CD4-positive, alpha-beta T cell treated with Interleukin-4 for 4 hours (primary cell): ENCODE results near the gene ASB18.
"Not testable (repeated sequence)": the region's sequence is repeated elsewhere in the genome, so short reads cannot be mapped to it uniquely, and the experiment has no call there.

Experiments
- DNase-seq: peaks from one replicate; pipeline ENCODE4 v3.0.0-alpha.2; 2020

Gene ASB18

GRCh38 chr2:236284208-236284607 is 20.0 kb upstream of the ASB18 start:
- no peak for DNase-seq

DNA sequence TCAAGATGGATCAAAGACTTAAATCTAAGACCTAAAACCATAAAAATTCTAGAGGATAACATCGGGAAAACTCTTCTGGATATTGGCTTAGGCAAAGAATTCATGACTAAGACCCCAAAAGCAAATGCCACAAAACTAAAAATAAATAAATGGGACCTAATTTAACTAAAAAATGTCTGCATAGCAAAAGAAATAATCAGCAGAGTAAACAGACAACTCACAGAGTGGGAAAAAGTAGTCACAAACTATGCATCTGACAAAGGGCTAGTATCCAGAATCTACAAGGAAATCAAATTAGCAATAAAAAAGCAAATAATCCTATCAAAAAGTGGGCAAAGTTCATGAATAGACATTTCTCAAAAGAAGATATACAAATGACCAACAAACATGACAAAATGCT is 18.2 kb upstream of the ASB18 start:
- no peak for DNase-seq

GRCh38 chr2:236281423-236281822 is 17.2 kb upstream of the ASB18 start:
- no peak for DNase-seq

DNA sequence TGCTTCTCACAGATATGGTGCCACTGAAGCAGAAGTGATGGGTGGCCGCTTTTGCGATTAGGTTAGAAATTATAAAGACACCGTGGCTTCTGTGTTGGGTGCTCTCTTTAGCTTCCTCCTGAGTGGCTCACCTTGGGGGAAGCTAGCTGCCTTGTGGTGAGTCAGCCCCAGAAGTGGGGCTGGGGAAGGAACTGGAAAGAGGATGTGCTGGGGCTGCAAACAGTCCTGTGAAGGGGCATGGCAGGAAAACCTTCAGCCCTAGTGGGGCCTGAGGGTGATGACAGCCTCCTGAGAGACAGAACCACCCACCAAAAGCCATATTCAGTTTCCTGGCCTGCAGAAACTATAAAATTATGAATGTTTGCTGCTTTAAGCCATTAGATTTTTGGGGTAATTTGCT is 8.9 kb upstream of the ASB18 start:
- no peak for DNase-seq

- no peak for DNase-seq
Observed at GRCh38 chr2:236271851-236272250, 7.6 kb upstream of the ASB18 start.

DNA sequence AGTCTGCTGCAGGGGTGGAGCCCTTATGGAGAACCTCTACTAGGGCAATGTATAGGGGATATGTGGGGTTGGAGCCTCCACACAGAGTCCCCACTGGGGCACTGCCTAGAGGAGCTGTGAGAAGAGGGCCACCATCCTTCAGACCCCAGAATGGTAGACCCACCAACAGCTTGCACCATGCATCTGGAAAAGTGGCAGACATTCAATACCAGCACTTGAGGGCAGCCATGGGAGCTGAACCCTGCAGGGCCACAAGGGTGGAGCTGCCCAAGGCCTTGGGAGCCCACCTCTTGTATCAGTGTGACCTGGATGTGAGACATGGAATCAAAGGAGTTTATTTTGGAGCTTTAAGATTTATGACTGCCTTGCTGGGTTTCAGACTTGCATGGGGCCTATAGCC is 5.7 kb upstream of the ASB18 start:
- DNase-seq: not testable (repeated sequence)

DNA sequence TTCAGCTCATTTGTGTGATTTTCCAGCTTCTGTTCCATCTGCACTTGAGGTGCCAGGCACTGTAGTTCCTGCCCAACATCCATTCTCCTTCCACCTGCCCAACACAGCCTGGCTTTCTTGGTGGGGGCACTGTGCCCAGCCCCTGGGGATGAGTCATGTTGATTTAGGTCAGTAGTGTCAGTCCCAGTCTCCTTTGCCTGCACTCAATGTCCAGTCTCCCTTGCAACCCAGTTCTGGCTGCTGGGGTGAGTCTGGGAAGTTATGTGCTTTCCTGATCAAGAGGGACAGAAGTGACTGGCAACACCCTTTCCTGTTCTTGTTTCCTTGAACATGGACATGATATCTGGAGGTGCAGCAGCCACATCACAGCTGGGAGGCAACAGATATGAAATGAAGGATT is 1.5 kb upstream of the ASB18 start:
- DNase-seq: no peak

- DNase-seq: no peak
Observed at GRCh38 chr2:236262238-236262637, 2.0 kb downstream of the ASB18 start.

DNA sequence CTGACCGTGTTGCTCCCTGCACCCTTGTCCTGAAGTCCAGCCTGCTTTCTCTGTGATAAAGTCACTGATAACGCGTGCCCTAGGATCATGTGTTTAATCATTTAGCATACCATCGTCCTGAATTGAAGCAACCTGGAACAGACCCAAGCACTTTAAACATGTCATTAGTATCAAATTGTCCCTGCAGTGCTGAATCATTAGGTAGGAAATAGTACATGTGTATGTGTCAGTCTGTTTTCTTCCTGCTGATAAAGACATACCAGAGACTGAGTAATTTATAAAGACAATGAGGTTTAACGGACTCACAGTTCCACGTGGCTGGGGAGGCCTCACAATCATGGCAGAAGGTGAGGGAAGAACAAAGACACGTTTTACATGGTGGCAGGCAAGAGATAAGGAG is 2.8 kb downstream of the ASB18 start:
- no peak for DNase-seq

- DNase-seq: no peak
Observed at GRCh38 chr2:236259371-236259770, 4.8 kb downstream of the ASB18 start.

GRCh38 chr2:236257575-236257974 is 6.6 kb downstream of the ASB18 start:
- no peak for DNase-seq

- no peak for DNase-seq
Observed at GRCh38 chr2:236257136-236257535, 7.1 kb downstream of the ASB18 start.

GRCh38 chr2:236256366-236256985 is 7.7 kb downstream of the ASB18 start:
- no peak for DNase-seq

- no peak for DNase-seq
Observed at GRCh38 chr2:236254674-236255073, 9.5 kb downstream of the ASB18 start.

DNA sequence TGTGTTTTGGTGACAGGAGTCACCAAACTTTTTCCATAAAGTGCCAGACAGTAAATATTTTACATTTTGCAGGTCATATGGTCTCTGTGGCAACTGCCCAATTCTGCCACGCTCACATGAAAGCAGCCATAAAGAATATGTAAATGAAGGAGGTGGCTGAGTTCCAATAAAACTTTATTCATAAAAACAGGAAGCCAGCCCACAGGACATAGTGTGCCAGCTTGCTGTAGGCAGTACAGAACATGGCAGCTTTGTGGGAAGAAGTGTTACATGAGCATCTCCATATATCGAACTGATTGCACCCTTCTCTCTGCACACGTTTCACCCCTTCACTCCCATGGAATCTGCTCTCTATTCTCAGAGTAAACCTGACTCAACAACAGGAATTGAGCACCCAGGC is 10.2 kb downstream of the ASB18 start:
- no peak for DNase-seq

DNA sequence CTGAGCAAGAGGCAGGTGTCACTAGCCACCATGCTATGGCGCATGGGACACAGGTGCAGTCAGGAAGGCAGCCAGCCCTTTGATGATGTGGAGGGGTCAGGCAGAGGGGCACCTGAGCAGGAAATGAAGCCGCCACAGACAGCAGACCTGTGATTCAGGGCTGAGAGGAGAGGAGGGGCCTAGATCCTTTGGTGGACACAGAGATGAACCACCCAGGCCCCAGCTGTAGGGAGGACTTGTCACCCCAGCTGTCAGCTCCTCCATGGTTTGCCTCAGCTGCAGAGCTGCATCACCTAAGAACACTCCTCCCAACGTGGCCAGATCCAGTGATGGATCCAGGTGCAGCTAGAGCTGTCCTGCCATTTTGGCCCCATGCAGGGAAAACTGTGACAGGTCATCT is 11.6 kb downstream of the ASB18 start:
- no peak for DNase-seq

- DNase-seq: no peak
Observed at GRCh38 chr2:236250909-236251579, 13.2 kb downstream of the ASB18 start.

DNA sequence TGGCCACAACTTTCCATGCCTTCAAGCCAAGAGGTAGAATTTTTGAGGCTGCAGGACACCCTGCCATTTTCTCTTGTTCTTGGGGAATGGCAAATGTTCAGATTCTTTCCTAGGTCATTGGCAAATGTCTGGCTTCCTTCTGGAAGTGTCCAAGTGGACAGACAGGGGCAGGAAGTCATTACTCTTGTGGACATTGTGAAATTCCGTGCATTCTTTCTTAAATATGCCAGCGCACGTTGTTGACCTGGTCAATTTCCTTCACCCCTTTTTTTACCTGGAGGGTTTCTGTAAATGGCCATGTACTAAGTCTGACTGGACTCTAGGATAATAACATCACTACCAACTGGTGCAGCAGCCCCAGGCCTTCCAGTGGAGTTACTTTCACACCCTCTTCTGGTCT is 13.9 kb downstream of the ASB18 start:
- DNase-seq: no peak

DNA sequence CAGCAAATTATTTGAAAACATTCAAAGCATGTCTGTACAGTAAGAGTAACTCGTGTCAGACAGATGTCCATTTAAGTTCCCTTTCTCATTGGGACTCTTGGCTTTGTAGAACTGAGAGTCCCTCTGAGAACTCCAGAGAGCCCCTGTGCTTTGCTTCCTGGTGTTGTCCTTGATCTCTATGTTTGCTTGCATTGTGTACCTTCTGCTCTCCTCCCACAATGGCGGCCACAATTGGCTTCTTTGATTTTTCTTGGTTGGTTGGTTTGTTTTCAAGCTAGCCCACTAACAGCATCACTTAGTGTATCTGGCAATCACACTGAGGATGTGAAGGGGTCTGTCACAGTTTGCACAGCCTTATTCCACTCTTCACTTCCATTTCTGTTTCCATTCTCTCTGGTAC is 15.1 kb downstream of the ASB18 start:
- no peak for DNase-seq

- no peak for DNase-seq
Observed at GRCh38 chr2:236246711-236247246, 17.4 kb downstream of the ASB18 start.

DNA sequence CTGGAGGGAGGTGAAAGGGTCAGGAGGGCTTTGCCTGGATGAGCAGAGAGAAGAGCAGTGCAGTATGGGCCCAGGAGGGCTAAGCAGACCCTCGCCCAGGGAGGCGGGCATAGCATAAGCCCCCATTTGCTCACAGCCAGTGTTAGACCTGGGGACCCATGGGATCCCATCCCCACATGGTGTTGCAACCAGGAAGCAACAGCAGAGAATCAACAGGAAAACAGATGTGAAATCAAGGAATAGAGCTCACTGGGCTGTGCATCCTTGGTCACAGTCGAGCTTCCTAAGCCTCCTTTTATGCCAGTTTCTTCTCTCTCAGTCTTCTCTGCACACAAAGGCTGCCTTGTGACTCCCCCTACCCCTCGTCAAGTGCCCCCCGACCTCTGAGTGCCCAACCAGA is 19.9 kb downstream of the ASB18 start:
- no peak for DNase-seq

DNA sequence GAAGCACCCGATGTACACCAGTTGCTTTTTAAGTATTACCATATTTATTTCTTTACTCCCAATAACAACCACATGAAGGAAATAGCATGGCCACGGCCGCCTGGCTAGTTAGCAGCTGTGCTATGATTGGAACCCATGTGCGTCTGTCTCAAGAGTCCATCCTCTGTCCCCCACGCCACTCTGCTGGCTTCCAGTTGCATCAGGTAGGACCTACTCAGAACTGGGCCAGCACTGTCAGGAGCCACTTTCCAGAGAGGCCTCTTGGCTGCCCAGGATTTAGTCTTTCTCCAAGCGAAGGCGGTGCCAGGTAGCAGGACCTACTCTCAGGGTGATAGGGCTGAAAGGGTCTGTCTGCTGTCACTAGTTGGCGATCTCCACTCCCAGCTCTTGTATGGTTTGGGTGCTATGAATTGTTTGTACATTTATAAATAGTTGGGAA is 22.1 kb downstream of the ASB18 start:
- no peak for DNase-seq

DNA sequence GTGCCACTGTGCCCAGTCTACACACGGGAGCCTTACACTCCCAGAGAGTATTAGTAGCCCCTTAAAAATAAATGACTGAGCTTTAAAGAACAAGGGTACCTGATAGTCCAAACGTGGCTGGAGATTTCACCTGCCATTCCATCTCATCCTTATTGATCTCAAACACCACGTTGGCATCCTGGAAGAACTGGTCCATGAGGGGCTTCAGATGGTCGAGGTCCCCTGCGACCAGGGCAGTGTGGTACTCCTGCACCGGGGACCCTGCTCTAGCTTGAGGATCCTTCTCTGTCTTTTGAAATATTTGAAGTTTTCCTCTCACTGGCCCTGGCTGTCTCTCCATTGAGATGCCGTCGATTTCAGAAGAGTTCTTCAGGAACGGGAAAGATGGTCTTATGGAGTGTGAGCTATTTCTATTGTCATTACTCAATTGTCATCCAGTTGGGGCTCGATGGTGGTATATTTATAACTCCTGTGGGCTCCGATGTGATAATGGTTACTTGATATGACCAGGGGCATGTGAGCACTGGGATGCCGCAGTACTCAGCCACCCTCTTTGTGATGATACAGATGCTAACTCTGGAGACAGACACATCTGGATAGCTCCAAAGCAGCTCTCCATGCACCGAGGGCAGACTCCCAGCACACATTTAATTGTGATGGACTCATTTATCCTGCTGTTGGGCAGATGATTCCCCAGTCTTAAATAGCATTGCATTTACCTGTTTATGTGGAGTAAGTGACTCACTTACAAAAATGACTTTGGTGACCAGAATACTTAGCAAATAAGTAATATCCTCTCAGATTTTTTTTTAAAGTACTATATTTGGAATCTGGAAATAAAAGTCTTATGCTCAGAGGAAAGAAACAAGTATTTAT is 22.8 kb downstream of the ASB18 start:
- DNase-seq: no peak
